GM13977 (cell line): Measurements from ENCODE around the gene TBC1D12.

Source experiments
- DNase-seq: peaks from one replicate; pipeline ENCODE4 v3.0.0; 2012; ENCODE audit warnings: low spot score
- CTCF ChIP-seq: IDR thresholded peaks from 2 replicates; pipeline ENCODE4 v1.5.1; 2012; ENCODE audit warnings: mild to moderate bottlenecking, control low read depth; ENCODE audit not compliant: insufficient read depth; ENCODE audit errors: extremely low read depth, missing control alignments
- in situ Hi-C: fragments of 300-500 bp; cut with MboI; formaldehyde crosslinking; loops from one replicate; pipeline ENCODE4 v1.12.0; 2022; ENCODE audit warnings: low sequenced_read_pairs, low pct_unique_long_range_greater_than_20kb, mixed read lengths, inconsistent platforms; ENCODE audit not compliant: unreplicated experiment

The TBC1D12 gene

GRCh38 chr10:94405406-94405805 lies 3.1 kb downstream of the TBC1D12 start:
- no peak for DNase-seq
- in situ Hi-C loops: no loop called here
- no peak for TF ChIP-seq CTCF

GRCh38 chr10:94407668-94408067 lies 5.3 kb downstream of the TBC1D12 start:
- no peak for DNase-seq
- in situ Hi-C loops: no loop called here
- no peak for TF ChIP-seq CTCF

- TF ChIP-seq CTCF: no peak
- DNase-seq: no peak
- in situ Hi-C loops: no loop called here
Observed at GRCh38 chr10:94409021-94409657, 6.8 kb downstream of the TBC1D12 start.

GRCh38 chr10:94411304-94411703 lies 9.0 kb downstream of the TBC1D12 start:
- no peak for TF ChIP-seq CTCF
- no peak for DNase-seq
- in situ Hi-C loops: no loop called here

GRCh38 chr10:94412449-94412848 lies 10.1 kb downstream of the TBC1D12 start:
- in situ Hi-C loops: no loop called here
- DNase-seq: no peak

GRCh38 chr10:94413361-94413760 lies 11.0 kb downstream of the TBC1D12 start:
- DNase-seq: no peak
- in situ Hi-C loops: no loop called here
- no peak for TF ChIP-seq CTCF

More at GRCh38 chr10:94412449-94412848, 10.1 kb downstream of the TBC1D12 start:
- TF ChIP-seq CTCF: no peak
